ENCODE measurements around the gene SCAF4. TPM values are rescaled to one million over a fixed set of nuclear protein-coding genes. Genes with fewer than 3 reads are reported as not detected.

The SCAF4 gene, protein sequence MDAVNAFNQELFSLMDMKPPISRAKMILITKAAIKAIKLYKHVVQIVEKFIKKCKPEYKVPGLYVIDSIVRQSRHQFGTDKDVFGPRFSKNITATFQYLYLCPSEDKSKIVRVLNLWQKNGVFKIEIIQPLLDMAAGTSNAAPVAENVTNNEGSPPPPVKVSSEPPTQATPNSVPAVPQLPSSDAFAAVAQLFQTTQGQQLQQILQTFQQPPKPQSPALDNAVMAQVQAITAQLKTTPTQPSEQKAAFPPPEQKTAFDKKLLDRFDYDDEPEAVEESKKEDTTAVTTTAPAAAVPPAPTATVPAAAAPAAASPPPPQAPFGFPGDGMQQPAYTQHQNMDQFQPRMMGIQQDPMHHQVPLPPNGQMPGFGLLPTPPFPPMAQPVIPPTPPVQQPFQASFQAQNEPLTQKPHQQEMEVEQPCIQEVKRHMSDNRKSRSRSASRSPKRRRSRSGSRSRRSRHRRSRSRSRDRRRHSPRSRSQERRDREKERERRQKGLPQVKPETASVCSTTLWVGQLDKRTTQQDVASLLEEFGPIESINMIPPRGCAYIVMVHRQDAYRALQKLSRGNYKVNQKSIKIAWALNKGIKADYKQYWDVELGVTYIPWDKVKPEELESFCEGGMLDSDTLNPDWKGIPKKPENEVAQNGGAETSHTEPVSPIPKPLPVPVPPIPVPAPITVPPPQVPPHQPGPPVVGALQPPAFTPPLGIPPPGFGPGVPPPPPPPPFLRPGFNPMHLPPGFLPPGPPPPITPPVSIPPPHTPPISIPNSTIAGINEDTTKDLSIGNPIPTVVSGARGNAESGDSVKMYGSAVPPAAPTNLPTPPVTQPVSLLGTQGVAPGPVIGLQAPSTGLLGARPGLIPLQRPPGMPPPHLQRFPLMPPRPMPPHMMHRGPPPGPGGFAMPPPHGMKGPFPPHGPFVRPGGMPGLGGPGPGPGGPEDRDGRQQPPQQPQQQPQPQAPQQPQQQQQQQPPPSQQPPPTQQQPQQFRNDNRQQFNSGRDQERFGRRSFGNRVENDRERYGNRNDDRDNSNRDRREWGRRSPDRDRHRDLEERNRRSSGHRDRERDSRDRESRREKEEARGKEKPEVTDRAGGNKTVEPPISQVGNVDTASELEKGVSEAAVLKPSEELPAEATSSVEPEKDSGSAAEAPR
- total RNA-seq: 10 to 100 TPM; 12.1 to 18.8 (median 15.2) TPM

DNA sequence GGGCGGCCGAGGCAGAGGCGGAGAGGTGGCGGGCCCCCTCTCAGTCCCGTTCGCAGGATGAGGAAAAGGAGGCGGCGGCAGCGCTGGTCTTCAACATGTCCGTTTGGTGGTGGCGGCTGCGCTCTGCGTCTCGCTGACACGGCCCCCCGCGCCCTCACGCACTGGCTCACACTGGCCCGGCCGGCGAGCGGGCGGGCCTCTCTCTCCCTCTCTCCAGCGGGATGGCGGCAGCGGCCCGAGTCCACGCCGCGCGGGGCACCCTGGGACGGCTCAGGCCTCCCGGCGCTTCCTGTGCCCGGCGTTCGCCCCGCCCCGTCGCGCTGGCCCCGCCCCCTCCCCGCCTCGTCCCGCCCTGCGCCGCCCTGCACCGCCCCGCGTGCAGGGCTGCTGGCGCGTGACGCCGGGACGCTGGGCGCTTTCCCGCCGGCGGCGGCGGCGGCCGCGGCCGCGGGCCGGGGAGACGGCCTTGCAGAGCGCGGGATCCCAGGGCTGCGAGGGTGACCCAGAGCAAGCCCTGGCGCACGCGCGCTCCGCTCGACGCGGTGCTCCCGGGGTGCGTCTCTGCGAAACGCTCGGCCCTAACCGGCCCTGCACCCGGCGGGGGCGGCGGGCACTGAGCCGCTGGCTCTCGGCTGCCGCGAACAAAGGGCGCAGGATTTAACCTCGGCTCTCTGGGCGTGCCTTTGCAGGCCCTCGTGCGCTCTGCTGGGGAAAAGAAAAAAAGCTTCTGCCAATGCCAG lies at the start of gene SCAF4:
Gene SCAF4 (minus strand): TSS at position 262 of the 740 bp plus-strand sequence. CDS start 426 bp downstream, outside the sequence.
- no peaks in the 10 kb centered on the region for H3K36me3 ChIP-seq
- peak within 1 kb of the TSS; percentile 70 to 99 (median 93) for H3K4me3 ChIP-seq
- no CpG with 5 or more reads among the region's 98 CpGs for WGBS
- intact Hi-C loops (cut with DNase I): loop anchor here (2.0 to 5.0 kb wide), 2 partner anchors 71 to 525 kb away; no protein-coding TSS in a partner anchor
- H3K9me3 ChIP-seq: no peaks in the 10 kb centered on the region
- DNase-seq (ENCODE audit: extremely low spot score): peak; percentile 95
- peaks cover 31 to 54% (median 50%) of the 10 kb centered on the region in 4 donors for H3K4me1 ChIP-seq
- peak within 1 kb of the TSS; percentile 90 to 99 (median 97) for H3K27ac ChIP-seq (replicated peaks in 1 of 4)
- no peaks in the 10 kb centered on the region for H3K27me3 ChIP-seq
- TF ChIP-seq EP300 (IDR thresholded peaks at IDR 0.05) (no peak), POLR2A (IDR thresholded peaks at IDR 0.05; ENCODE audit: low read depth) (peak; percentile 70), POLR2AphosphoS5 (IDR thresholded peaks at IDR 0.05) (peak; percentile 91 to 94)
- TF ChIP-seq, protein P1, sequence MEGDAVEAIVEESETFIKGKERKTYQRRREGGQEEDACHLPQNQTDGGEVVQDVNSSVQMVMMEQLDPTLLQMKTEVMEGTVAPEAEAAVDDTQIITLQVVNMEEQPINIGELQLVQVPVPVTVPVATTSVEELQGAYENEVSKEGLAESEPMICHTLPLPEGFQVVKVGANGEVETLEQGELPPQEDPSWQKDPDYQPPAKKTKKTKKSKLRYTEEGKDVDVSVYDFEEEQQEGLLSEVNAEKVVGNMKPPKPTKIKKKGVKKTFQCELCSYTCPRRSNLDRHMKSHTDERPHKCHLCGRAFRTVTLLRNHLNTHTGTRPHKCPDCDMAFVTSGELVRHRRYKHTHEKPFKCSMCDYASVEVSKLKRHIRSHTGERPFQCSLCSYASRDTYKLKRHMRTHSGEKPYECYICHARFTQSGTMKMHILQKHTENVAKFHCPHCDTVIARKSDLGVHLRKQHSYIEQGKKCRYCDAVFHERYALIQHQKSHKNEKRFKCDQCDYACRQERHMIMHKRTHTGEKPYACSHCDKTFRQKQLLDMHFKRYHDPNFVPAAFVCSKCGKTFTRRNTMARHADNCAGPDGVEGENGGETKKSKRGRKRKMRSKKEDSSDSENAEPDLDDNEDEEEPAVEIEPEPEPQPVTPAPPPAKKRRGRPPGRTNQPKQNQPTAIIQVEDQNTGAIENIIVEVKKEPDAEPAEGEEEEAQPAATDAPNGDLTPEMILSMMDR (IDR thresholded peaks at IDR 0.05): no peak

DNA sequence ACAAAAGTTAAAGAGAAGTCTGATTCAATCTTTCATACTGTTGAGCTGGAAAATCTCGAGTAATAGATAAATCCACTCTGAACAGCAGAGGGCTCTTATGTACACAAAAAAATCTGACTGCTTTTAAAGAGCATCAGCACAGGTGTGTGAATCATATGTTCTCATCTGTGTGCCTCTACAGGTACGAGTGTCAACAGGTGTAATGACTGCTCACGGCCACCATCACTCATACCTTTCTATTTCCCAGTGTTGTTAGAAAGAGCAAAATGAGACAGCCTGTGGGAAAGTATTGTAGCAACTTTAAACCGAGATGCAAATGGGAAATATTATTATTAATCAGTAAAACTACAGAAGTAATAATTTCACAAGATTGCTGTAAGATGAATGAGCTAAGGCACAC lies 49.0 kb upstream of the SCAF4 start:
- DNase-seq (ENCODE audit: extremely low spot score): no peak
- WGBS: 74% methylated on average over 4 of the region's 4 CpGs
- intact Hi-C loops (cut with DNase I): loop anchor here (5.0 kb wide), 1 partner anchor 476 kb away; no protein-coding TSS in a partner anchor
- Histone ChIP-seq H3K27ac (replicated peaks in 1 of 4) (no peak overlapping the region), H3K36me3 (no peaks in the 10 kb centered on the region), H3K4me1 (peaks cover 0 to 7% (median 5%) of the 10 kb centered on the region in 4 donors), H3K4me3 (no peak overlapping the region), H3K27me3 (no peaks in the 10 kb centered on the region), H3K9me3 (no peaks in the 10 kb centered on the region)
- TF ChIP-seq, protein P1 (IDR thresholded peaks at IDR 0.05): no peak
- no peak for TF ChIP-seq POLR2AphosphoS5 (IDR thresholded peaks at IDR 0.05)
- no peak for TF ChIP-seq POLR2A (IDR thresholded peaks at IDR 0.05; ENCODE audit: low read depth)
- no peak for TF ChIP-seq EP300 (IDR thresholded peaks at IDR 0.05)

DNA sequence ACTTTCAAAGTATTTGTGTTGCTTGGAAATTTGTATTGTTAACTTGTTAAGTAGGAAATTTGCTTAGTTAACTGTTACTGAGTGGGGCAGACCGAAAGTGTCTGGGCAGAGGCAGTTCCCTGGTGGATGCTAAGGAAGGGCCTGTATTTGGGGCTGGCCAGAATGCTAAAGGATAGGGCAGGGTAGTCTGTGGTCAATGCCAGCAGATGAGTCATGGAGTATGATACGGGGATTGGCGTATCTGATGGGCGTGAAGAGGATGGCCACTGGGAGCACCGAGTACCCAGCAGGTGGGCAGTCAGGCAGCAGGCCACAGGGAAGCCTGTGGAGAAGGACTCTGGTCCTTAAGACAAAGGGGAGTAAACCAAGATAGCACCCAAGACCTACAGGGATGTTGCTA lies 46.6 kb upstream of the SCAF4 start:
- no peak overlapping the region for H3K27ac ChIP-seq (replicated peaks in 1 of 4)
- no peaks in the 10 kb centered on the region for H3K9me3 ChIP-seq
- no peak for DNase-seq (ENCODE audit: extremely low spot score)
- H3K36me3 ChIP-seq: no peaks in the 10 kb centered on the region
- 95% methylated on average over 5 of the region's 5 CpGs for WGBS
- no peaks in the 10 kb centered on the region for H3K27me3 ChIP-seq
- H3K4me3 ChIP-seq: no peak overlapping the region
- TF ChIP-seq POLR2AphosphoS5 (IDR thresholded peaks at IDR 0.05) (no peak), POLR2A (IDR thresholded peaks at IDR 0.05; ENCODE audit: low read depth) (no peak), EP300 (IDR thresholded peaks at IDR 0.05) (no peak)
- TF ChIP-seq, protein P1 (IDR thresholded peaks at IDR 0.05): no peak
- H3K4me1 ChIP-seq: peaks cover 0 to 6% (median 2%) of the 10 kb centered on the region in 4 donors
- intact Hi-C loops (cut with DNase I): no loop called here

DNA sequence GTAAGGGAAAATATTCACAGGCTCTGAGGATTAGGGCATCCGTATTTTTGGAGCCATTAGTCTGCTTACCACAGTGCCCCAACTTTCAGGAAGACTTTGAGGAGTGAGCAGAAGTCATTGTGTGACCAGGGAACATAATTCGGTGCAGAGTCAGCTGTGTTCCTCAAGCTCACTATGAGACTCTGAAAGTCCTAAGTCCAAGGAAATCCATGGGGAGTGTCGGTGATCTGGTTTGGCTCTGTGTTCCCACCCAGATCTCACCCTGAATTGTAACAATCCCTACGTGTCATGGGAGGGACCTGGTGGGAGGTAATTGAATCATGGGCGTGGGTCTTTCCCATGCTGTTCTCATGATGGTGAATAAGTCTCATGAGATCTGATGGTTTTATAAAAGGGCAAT lies 45.9 kb upstream of the SCAF4 start:
- H3K27ac ChIP-seq (replicated peaks in 1 of 4): no peak overlapping the region
- no peak for DNase-seq (ENCODE audit: extremely low spot score)
- no peak for TF ChIP-seq POLR2AphosphoS5 (IDR thresholded peaks at IDR 0.05)
- no peak for TF ChIP-seq POLR2A (IDR thresholded peaks at IDR 0.05; ENCODE audit: low read depth)
- TF ChIP-seq, protein P1 (IDR thresholded peaks at IDR 0.05): no peak
- TF ChIP-seq EP300 (IDR thresholded peaks at IDR 0.05): no peak
- H3K27me3 ChIP-seq: no peaks in the 10 kb centered on the region
- intact Hi-C loops (cut with DNase I): no loop called here
- H3K4me3 ChIP-seq: no peak overlapping the region
- no peaks in the 10 kb centered on the region for H3K9me3 ChIP-seq
- peaks cover 0 to 6% (median 2%) of the 10 kb centered on the region in 4 donors for H3K4me1 ChIP-seq
- WGBS: 89% methylated on average over 5 of the region's 5 CpGs
- no peaks in the 10 kb centered on the region for H3K36me3 ChIP-seq

Data from esophagus muscularis mucosa (tissue), 4 donors.